Measurements from ENCODE around the gene MSRB2.
"Not testable (repeated sequence)": the region's sequence is repeated elsewhere in the genome, so short reads cannot be mapped to it uniquely, and the experiment has no call there.

MSRB2 gene

GRCh38 chr10:23095404-23095965 is at the start of gene MSRB2:
Gene MSRB2, plus strand, starts transcription at chr10:23095579. Its CDS starts 30 bp downstream, at chr10:23095609.
- peak; percentile 66 for DNase-seq (ENCODE audit: low read depth)

GRCh38 chr10:23046027-23046426 is 49.4 kb upstream of the MSRB2 start:
- no peak for DNase-seq (ENCODE audit: low read depth)

GRCh38 chr10:23047201-23048050 is 48.0 kb upstream of the MSRB2 start:
- DNase-seq (ENCODE audit: low read depth): no peak

- no peak for DNase-seq (ENCODE audit: low read depth)
Observed at GRCh38 chr10:23048191-23048590, 47.2 kb upstream of the MSRB2 start.

GRCh38 chr10:23051278-23051677 is 44.1 kb upstream of the MSRB2 start:
- no peak for DNase-seq (ENCODE audit: low read depth)

GRCh38 chr10:23051855-23052331 is 43.5 kb upstream of the MSRB2 start:
- DNase-seq (ENCODE audit: low read depth): no peak

GRCh38 chr10:23053036-23053435 is 42.3 kb upstream of the MSRB2 start:
- no peak for DNase-seq (ENCODE audit: low read depth)

GRCh38 chr10:23055424-23056185 is 39.8 kb upstream of the MSRB2 start:
- DNase-seq (ENCODE audit: low read depth): no peak

- DNase-seq (ENCODE audit: low read depth): no peak
Observed at GRCh38 chr10:23056186-23056579, 39.2 kb upstream of the MSRB2 start.

- no peak for DNase-seq (ENCODE audit: low read depth)
Observed at GRCh38 chr10:23058366-23058765, 37.0 kb upstream of the MSRB2 start.

- DNase-seq (ENCODE audit: low read depth): no peak
Observed at GRCh38 chr10:23060918-23061317, 34.5 kb upstream of the MSRB2 start.

- no peak for DNase-seq (ENCODE audit: low read depth)
Observed at GRCh38 chr10:23063045-23063972, 32.1 kb upstream of the MSRB2 start.

GRCh38 chr10:23063973-23064812 is 31.2 kb upstream of the MSRB2 start:
- no peak for DNase-seq (ENCODE audit: low read depth)

- not testable (repeated sequence) for DNase-seq (ENCODE audit: low read depth)
Observed at GRCh38 chr10:23064813-23065114, 30.6 kb upstream of the MSRB2 start.

GRCh38 chr10:23065181-23065948 is 30.0 kb upstream of the MSRB2 start:
- DNase-seq (ENCODE audit: low read depth): no peak

- no peak for DNase-seq (ENCODE audit: low read depth)
Observed at GRCh38 chr10:23067337-23067736, 28.0 kb upstream of the MSRB2 start.

GRCh38 chr10:23067939-23068775 is 27.2 kb upstream of the MSRB2 start:
- DNase-seq (ENCODE audit: low read depth): peak; percentile 9

GRCh38 chr10:23069019-23069815 is 26.2 kb upstream of the MSRB2 start:
- DNase-seq (ENCODE audit: low read depth): no peak

Data from T-helper 22 cell (primary cell).